GM12878 (cell line): ENCODE results near the gene ARPC1B. TPM values are rescaled to one million over a fixed set of nuclear protein-coding genes. Genes with fewer than 3 reads are reported as not detected.

Experiments used
- ASH2L ChIP-seq: fragments of 300-600, 200-600 bp; sonication (generic); IDR thresholded peaks from 2 replicates; pipeline ENCODE4 v1.6.1; 2017; ENCODE audit warnings: low read depth, mild to moderate bottlenecking, borderline replicate concordance
- ATF3 ChIP-seq: IDR thresholded peaks from 2 replicates; pipeline ENCODE4 v1.6.1; 2011; ENCODE audit warnings: low read depth, mild to moderate bottlenecking, low read length, moderate library complexity, borderline replicate concordance; ENCODE audit errors: extremely low read depth
- BACH1 ChIP-seq: fragments of 450-650 bp; IDR thresholded peaks from 2 replicates; pipeline ENCODE4 v1.6.1; 2017; ENCODE audit warnings: mild to moderate bottlenecking, borderline replicate concordance
- CBFB ChIP-seq: IDR thresholded peaks from 2 replicates; pipeline ENCODE4 v1.6.1; 2016; ENCODE audit warnings: antibody characterized with exemption, low read depth
- CHD1 ChIP-seq: IDR thresholded peaks from 2 replicates; pipeline ENCODE4 v1.6.1; 2012; ENCODE audit warnings: low read depth, low read length, improper control_type of control experiment
- CREM ChIP-seq: IDR thresholded peaks from 2 replicates; pipeline ENCODE4 v1.6.1; 2014; ENCODE audit warnings: antibody characterized with exemption, low read depth
- NFYA ChIP-seq: IDR thresholded peaks from 2 replicates; pipeline ENCODE4 v1.6.1; 2011; ENCODE audit warnings: low read depth, mild to moderate bottlenecking, low read length, improper control_type of control experiment, borderline replicate concordance
- NR2F1 ChIP-seq: fragments of 450-650 bp; conservative IDR thresholded peaks from 2 replicates; pipeline ENCODE4 v1.6.1; 2017; ENCODE audit warnings: mild to moderate bottlenecking
- PAX8 ChIP-seq: fragments of 450-650 bp; IDR thresholded peaks from 2 replicates; pipeline ENCODE4 v1.6.1; 2017; ENCODE audit warnings: mild to moderate bottlenecking, moderate library complexity
- PML ChIP-seq: IDR thresholded peaks from 2 replicates; pipeline ENCODE4 v1.6.1; 2012; ENCODE audit warnings: low read length, inconsistent platforms
- REST ChIP-seq: IDR thresholded peaks from 2 replicates; pipeline ENCODE4 v1.6.1; 2012; ENCODE audit warnings: mild to moderate bottlenecking, low read depth, low read length
- RUNX3 ChIP-seq: IDR thresholded peaks from 2 replicates; pipeline ENCODE4 v1.6.1; 2012; ENCODE audit warnings: low read length, inconsistent platforms
- SMAD1 ChIP-seq: fragments of 450-650 bp; IDR thresholded peaks from 2 replicates; pipeline ENCODE4 v1.6.1; 2018; ENCODE audit warnings: mild to moderate bottlenecking, low read depth; ENCODE audit not compliant: partially characterized antibody
- SPI1 ChIP-seq: IDR thresholded peaks from 2 replicates; pipeline ENCODE4 v1.6.1; 2011; ENCODE audit warnings: low read depth, mild to moderate bottlenecking, low read length, moderate library complexity, borderline replicate concordance; ENCODE audit not compliant: insufficient read depth
- STAT3 ChIP-seq: IDR thresholded peaks from 2 replicates; pipeline ENCODE4 v1.6.1; 2011; ENCODE audit warnings: low read depth, low read length, improper control_type of control experiment
- TAF1 ChIP-seq: IDR thresholded peaks from 2 replicates; pipeline ENCODE4 v1.6.1; 2011; ENCODE audit warnings: mild to moderate bottlenecking, low read depth, low read length, borderline replicate concordance
- ZNF274 ChIP-seq: IDR thresholded peaks from one replicate; pipeline ENCODE4 v1.8.0; 2011; ENCODE audit not compliant: insufficient read length, insufficient read depth
- polyA plus RNA-seq, 11 experiments: library from polyadenylated mRNA; depleted of rRNA in 4 of 11; unstranded in 6 of 11; stranded (reverse) in 5 of 11; fragments of >200 nt; fragmentation: Nextera tagmentation in 4 of 11; fragmentation: Illumina TruSeq in 1 of 11; extraction: Ambion mirVana in 4 of 11; extraction: Trizol in 1 of 11; gene quantifications; 1 replicate in 1 of 11; 2 replicates in 10 of 11; pipeline versions ENCODE4 v1.2.1 to v1.2.3, GENCODE V29; 2011 to 2016; ENCODE audit warnings: inconsistent platforms in 2 of 11, missing spikeins in 2 of 11, low read depth in 1 of 11
- total RNA-seq, 4 experiments: library from RNA; depleted of rRNA in 3 of 4; stranded (reverse); fragments of >200 nt in 3 of 4; fragmentation: Illumina TruSeq in 1 of 4; extraction: Trizol in 1 of 4; gene quantifications; 2 replicates each; pipeline versions ENCODE4 v1.2.1 to v1.2.3, GENCODE V29; 2013 to 2021
- TF ChIP-seq, protein P1 (sequence below): fragments of 450-650 bp; IDR thresholded peaks from 2 replicates; pipeline ENCODE4 v1.6.1; 2016; ENCODE audit warnings: mild to moderate bottlenecking, moderate library complexity, borderline replicate concordance
- TF ChIP-seq, protein P2 (sequence below): IDR thresholded peaks from 2 replicates; pipeline ENCODE4 v1.6.1; 2012; ENCODE audit warnings: low read depth, low read length, improper control_type of control experiment

Gene ARPC1B
- total and polyA plus RNA-seq, 10 of the 15 experiments (the other 5 are each of a cell fraction or from before 2014, with no cell fraction given) = 14.1 to 762 (median 387) TPM

- 0 out of 2 replicates have a peak, but pooled peaks have one; percentile 17 for TF ChIP-seq REST
- TF ChIP-seq ZNF274 = no peak
- TF ChIP-seq ATF3 = peak; percentile 53; the same call in 1 of the 2 replicates
- TF ChIP-seq CBFB = peak; percentile 88; the same call in 1 of the 2 replicates
- peak; percentile 82 for TF ChIP-seq CREM
- TF ChIP-seq TAF1 = peak; percentile 90
- TF ChIP-seq, protein P1, sequence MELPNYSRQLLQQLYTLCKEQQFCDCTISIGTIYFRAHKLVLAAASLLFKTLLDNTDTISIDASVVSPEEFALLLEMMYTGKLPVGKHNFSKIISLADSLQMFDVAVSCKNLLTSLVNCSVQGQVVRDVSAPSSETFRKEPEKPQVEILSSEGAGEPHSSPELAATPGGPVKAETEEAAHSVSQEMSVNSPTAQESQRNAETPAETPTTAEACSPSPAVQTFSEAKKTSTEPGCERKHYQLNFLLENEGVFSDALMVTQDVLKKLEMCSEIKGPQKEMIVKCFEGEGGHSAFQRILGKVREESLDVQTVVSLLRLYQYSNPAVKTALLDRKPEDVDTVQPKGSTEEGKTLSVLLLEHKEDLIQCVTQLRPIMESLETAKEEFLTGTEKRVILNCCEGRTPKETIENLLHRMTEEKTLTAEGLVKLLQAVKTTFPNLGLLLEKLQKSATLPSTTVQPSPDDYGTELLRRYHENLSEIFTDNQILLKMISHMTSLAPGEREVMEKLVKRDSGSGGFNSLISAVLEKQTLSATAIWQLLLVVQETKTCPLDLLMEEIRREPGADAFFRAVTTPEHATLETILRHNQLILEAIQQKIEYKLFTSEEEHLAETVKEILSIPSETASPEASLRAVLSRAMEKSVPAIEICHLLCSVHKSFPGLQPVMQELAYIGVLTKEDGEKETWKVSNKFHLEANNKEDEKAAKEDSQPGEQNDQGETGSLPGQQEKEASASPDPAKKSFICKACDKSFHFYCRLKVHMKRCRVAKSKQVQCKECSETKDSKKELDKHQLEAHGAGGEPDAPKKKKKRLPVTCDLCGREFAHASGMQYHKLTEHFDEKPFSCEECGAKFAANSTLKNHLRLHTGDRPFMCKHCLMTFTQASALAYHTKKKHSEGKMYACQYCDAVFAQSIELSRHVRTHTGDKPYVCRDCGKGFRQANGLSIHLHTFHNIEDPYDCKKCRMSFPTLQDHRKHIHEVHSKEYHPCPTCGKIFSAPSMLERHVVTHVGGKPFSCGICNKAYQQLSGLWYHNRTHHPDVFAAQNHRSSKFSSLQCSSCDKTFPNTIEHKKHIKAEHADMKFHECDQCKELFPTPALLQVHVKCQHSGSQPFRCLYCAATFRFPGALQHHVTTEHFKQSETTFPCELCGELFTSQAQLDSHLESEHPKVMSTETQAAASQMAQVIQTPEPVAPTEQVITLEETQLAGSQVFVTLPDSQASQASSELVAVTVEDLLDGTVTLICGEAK = peak; percentile 96
- peak; percentile 45; the same call in 1 of the 2 replicates for TF ChIP-seq SPI1
- peak; percentile 88 for TF ChIP-seq NR2F1
- TF ChIP-seq, protein P2, sequence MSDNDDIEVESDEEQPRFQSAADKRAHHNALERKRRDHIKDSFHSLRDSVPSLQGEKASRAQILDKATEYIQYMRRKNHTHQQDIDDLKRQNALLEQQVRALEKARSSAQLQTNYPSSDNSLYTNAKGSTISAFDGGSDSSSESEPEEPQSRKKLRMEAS = peak; percentile 79
- no peak for TF ChIP-seq NFYA
- no peak for TF ChIP-seq STAT3
- no peak for TF ChIP-seq PAX8
- no peak for TF ChIP-seq CHD1
- TF ChIP-seq ASH2L = 0 out of 2 replicates have a peak, but pooled peaks have one; percentile 63
- peak; percentile 64 for TF ChIP-seq SMAD1
- TF ChIP-seq BACH1 = peak; percentile 57; the same call in 1 of the 2 replicates
- TF ChIP-seq RUNX3 = peak; percentile 73
- TF ChIP-seq PML = peak; percentile 97
Measured at GRCh38 chr7:99408379-99409191, 34.1 kb downstream of the ARPC1B start, which contains the start of the genes BUD31 and PDAP1 (continued).
